HG03025 (cell line): Measurements from ENCODE around the gene ATF6B.

Source experiments
- ATAC-seq: cut with Tn5 transposase; IDR thresholded peaks from one replicate; pipeline ENCODE4 v1.9.1; 2021; ENCODE audit warnings: mild to moderate bottlenecking, moderate library complexity; ENCODE audit not compliant: unreplicated experiment, low FRiP score

The ATF6B gene

GRCh38 chr6:32133786-32134185 lies 5.7 kb upstream of the ATF6B start:
- ATAC-seq = no peak

- ATAC-seq = no peak
Observed at GRCh38 chr6:32132110-32132509, 4.1 kb upstream of the ATF6B start.

- no peak for ATAC-seq
Observed at GRCh38 chr6:32131439-32131948, 3.4 kb upstream of the ATF6B start.

DNA sequence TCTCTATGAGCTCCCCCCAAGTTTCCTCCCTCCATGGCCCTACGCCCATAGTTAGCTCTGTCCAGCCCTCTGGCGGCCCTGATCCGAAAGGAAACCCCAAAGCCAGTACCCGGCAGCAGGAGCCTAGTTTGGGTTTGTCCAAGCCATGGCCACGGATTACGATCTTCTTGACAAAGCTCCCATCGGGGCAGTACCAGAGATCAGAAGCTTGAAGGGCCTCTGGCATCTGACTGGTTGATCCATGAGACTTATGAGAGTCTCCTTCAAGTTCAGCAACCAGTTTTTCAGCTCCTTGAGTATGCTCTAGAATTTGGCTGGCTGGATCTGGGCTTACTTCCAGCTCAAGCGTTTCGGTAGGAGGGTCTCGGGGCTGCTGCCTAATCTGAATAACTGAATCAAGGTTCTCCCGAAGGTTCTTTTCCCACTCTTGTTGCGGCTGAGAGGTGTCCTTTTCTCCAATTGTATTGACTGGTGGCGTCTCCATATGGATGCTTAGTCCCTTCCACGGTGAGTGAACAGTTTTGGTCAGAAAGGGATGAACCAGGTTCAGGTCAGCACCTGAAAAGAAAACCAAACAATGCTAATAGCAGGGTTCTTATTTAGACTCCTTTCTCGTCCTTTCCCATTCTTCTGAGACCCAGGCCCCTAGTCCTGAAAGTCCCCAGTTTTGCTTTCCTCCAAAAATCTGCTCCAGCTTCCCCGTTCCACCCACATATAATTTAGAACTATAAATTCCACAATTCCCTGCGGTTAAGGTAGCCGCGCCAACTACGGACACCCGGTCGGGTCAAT lies 1.4 kb upstream of the ATF6B start:
- peak; percentile 7 for ATAC-seq

GRCh38 chr6:32128751-32129296 lies 778 bp upstream of the ATF6B start:
- no peak for ATAC-seq

- ATAC-seq = no peak
Observed at GRCh38 chr6:32127409-32127716, 683 bp downstream of the ATF6B start.

DNA sequence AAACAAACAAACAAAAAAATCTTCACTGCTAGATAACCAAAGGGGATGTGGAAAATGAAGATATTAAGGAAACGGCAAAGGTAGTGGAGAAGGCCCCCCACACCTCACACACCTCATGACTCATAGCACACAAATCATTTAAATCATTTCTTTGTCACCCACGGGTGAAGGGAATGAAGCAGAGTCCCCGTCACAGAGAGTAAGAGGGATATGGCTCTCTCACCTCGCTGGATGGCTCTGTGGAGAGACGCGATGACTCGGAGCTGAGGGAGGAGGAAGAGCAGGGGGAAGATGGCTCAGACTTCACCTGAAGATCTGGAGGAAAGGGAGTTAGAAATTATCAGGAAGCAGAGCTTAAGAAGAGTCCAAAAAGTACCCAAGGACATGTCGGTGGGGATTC lies 1.2 kb downstream of the ATF6B start:
- no peak for ATAC-seq

GRCh38 chr6:32123681-32124080 lies 4.4 kb downstream of the ATF6B start:
- no peak for ATAC-seq

- ATAC-seq = no peak
Observed at GRCh38 chr6:32120573-32121059, 7.4 kb downstream of the ATF6B start.

- no peak for ATAC-seq
Observed at GRCh38 chr6:32118782-32119628, 9.0 kb downstream of the ATF6B start.

GRCh38 chr6:32117461-32117860 lies 10.6 kb downstream of the ATF6B start:
- ATAC-seq = no peak

- no peak for ATAC-seq
Observed at GRCh38 chr6:32116674-32117073, 11.4 kb downstream of the ATF6B start.

GRCh38 chr6:32115623-32116022 lies 12.4 kb downstream of the ATF6B start:
- ATAC-seq = no peak

DNA sequence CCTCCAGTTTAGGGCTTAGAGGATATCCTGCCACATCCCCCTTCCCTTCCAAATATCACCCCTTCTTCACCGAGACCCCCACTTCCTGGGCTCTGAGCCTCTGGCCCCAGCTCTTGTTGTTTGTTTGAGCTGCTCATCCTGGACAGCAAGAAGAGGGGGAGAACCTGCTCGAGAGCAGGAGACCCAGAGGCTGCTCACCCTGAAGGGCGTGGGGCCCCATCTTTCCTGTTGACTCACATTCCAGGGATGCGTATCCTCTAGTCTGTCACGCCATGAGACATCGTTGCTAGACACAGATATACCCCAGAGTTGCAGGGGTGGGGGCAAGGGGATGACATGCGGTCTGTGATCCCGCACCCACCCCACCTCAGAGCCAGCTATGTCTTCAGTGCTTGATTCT lies 13.2 kb downstream of the ATF6B start:
- no peak for ATAC-seq

- no peak for ATAC-seq
Observed at GRCh38 chr6:32113386-32114352, 14.4 kb downstream of the ATF6B start.

DNA sequence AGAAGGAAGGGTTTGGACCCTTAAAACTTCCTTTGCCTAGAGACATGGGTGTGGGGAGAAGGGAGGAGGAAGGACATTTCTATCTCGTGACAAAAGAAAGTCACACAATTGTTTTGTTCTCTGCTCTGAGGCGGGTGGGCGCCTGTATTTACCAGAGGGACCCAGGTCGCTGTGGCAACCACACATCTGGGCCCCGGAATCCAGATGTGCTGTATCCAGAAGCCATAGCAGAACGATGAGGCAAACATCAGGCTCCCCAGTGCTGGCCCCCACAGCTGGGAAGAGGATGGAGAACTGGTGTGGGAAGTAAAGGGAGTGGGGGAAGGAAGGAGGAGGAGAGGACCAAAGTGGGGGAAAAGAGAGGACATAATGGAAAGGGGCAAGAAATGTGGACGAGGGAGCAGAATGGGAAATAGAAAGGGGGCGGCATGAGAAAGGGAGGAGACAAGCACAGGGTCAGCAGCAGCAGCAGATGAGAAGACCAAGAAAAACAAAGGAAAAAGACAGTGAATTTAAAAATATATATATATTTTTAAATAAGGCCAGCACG lies 15.5 kb downstream of the ATF6B start:
- ATAC-seq = no peak

- no peak for ATAC-seq
Observed at GRCh38 chr6:32111424-32112066, 16.5 kb downstream of the ATF6B start.

DNA sequence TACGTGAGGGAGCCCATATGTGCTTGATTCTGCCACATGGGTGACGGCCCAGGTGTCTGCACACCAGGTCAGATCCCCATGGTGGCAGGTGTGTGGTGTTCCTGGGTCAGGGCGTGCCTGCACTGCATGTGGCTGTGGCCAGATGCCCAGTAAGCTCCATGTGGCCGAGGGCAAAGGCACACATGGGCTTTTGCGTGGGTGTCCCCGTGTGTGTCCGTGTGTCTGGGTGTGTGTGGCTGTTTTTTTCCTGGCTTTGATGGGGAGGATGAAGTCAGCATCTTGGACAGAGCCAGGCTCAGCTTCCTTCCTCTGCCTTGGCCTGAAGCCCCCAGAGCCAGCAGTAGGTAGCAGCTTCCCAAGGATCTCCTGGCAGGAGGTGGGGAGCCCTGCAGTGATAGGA lies 17.4 kb downstream of the ATF6B start:
- no peak for ATAC-seq

GRCh38 chr6:32109765-32110160 lies 18.3 kb downstream of the ATF6B start:
- ATAC-seq = no peak
